ENCODE measurements around the gene STARD7. TPM values are rescaled to one million over a fixed set of nuclear protein-coding genes. Genes with fewer than 3 reads are reported as not detected.
"Not testable (repeated sequence)": the region's sequence is repeated elsewhere in the genome, so short reads cannot be mapped to it uniquely, and the experiment has no call there.

Gene STARD7
- total RNA-seq, 1 donor from 2014 or later: 262 TPM

- DNase-seq (ENCODE audit: low read depth in 2 of 2): no peak
Observed at GRCh38 chr2:96236882-96237281, 28.3 kb upstream of the STARD7 start.

- DNase-seq (ENCODE audit: low read depth in 2 of 2): no peak
Observed at GRCh38 chr2:96233880-96234316, 25.3 kb upstream of the STARD7 start.

- no peak for DNase-seq (ENCODE audit: low read depth in 2 of 2)
Observed at GRCh38 chr2:96233436-96233835, 24.8 kb upstream of the STARD7 start.

GRCh38 chr2:96231316-96231715 is 22.7 kb upstream of the STARD7 start:
- DNase-seq (ENCODE audit: low read depth in 2 of 2): no peak

GRCh38 chr2:96225016-96225533 is 16.4 kb upstream of the STARD7 start:
- DNase-seq (ENCODE audit: low read depth in 2 of 2): no peak

GRCh38 chr2:96221106-96221505 is 12.5 kb upstream of the STARD7 start:
- DNase-seq (ENCODE audit: low read depth in 2 of 2): not testable (repeated sequence)

- not testable (repeated sequence) for DNase-seq (ENCODE audit: low read depth in 2 of 2)
Observed at GRCh38 chr2:96219959-96220358, 11.3 kb upstream of the STARD7 start.

GRCh38 chr2:96218508-96219131 is 10.0 kb upstream of the STARD7 start:
- DNase-seq (ENCODE audit: low read depth in 2 of 2): no peak

- no peak for DNase-seq (ENCODE audit: low read depth in 2 of 2)
Observed at GRCh38 chr2:96214554-96214953, 5.9 kb upstream of the STARD7 start.

- no peak for DNase-seq (ENCODE audit: low read depth in 2 of 2)
Observed at GRCh38 chr2:96213379-96213778, 4.8 kb upstream of the STARD7 start.

- DNase-seq (ENCODE audit: low read depth in 2 of 2): no peak
Observed at GRCh38 chr2:96212339-96212738, 3.7 kb upstream of the STARD7 start.

- DNase-seq (ENCODE audit: low read depth in 2 of 2): no peak
Observed at GRCh38 chr2:96209729-96210085, 1.1 kb upstream of the STARD7 start.

- no peak for DNase-seq (ENCODE audit: low read depth in 2 of 2)
Observed at GRCh38 chr2:96209011-96209728, 543 bp upstream of the STARD7 start.

- peak; percentile 21 to 30 for DNase-seq (ENCODE audit: low read depth in 2 of 2)
Observed at GRCh38 chr2:96207774-96208142, 869 bp downstream of the STARD7 start.

- DNase-seq (ENCODE audit: low read depth in 2 of 2): peak; percentile 17 to 43
Observed at GRCh38 chr2:96207073-96207773, 1.4 kb downstream of the STARD7 start.

- DNase-seq (ENCODE audit: low read depth in 2 of 2): peak; percentile 35 to 57
Observed at GRCh38 chr2:96205888-96206287, 2.7 kb downstream of the STARD7 start.

GRCh38 chr2:96204836-96205624 is 3.6 kb downstream of the STARD7 start:
- DNase-seq (ENCODE audit: low read depth in 2 of 2): peak; percentile 20 to 84

GRCh38 chr2:96203130-96204028 is 5.2 kb downstream of the STARD7 start:
- DNase-seq (ENCODE audit: low read depth in 2 of 2): peak; percentile 33 to 61

- DNase-seq (ENCODE audit: low read depth in 2 of 2): no peak
Observed at GRCh38 chr2:96202152-96202854, 6.3 kb downstream of the STARD7 start.

- no peak for DNase-seq (ENCODE audit: low read depth in 2 of 2)
Observed at GRCh38 chr2:96201338-96201737, 7.3 kb downstream of the STARD7 start.
